Transverse colon (tissue), 4 donors: Measurements from ENCODE around the gene CCDC174. TPM values are rescaled to one million over a fixed set of nuclear protein-coding genes. Genes with fewer than 3 reads are reported as not detected.

Experiments
- DNase-seq: peaks from one replicate; pipeline ENCODE4 v3.0.0-alpha.2; 2019
- H3K27ac ChIP-seq, 4 donors: fragments of 200-600 bp; sonication (generic); 2 replicates each; pipeline ENCODE4 v1.5.1; 2016 to 2018; ENCODE audit warnings: inconsistent platforms in 4 of 4
- H3K27me3 ChIP-seq: fragments of 200-600 bp; sonication (generic); 2 replicates; pipeline ENCODE4 v1.5.1; 2017; ENCODE audit warnings: inconsistent platforms
- H3K36me3 ChIP-seq, 4 donors: fragments of 200-600 bp; sonication (generic); 2 replicates each; pipeline ENCODE4 v1.5.1; 2017 to 2019; ENCODE audit warnings: inconsistent platforms in 4 of 4
- H3K4me1 ChIP-seq, 4 donors: fragments of 200-600 bp; sonication (generic); 2 replicates each; pipeline ENCODE4 v1.5.1; 2017 to 2020; ENCODE audit warnings: inconsistent platforms in 4 of 4
- H3K4me3 ChIP-seq, 4 donors: fragments of 200-600 bp; sonication (generic); 1 replicate in 1 of 4; 2 replicates in 3 of 4; pipeline versions ENCODE4 v1.5.1 to v1.6.1; 2017 to 2019; ENCODE audit warnings: inconsistent platforms in 4 of 4
- H3K9me3 ChIP-seq, 2 donors: fragments of 200-600 bp; sonication (generic); 2 replicates each; pipeline ENCODE4 v1.5.1; 2017 to 2019; ENCODE audit warnings: inconsistent platforms in 2 of 2
- CTCF ChIP-seq, 5 experiments: fragments of 200-600 bp in 3 of 5; fragments of 450-650 bp in 2 of 5; sonication (generic) in 3 of 5; IDR thresholded peaks; 1 replicate in 2 of 5; 2 replicates in 3 of 5; pipeline ENCODE4 v1.5.1; 2016 to 2017; ENCODE audit warnings: antibody characterized with exemption in 5 of 5, inconsistent platforms in 3 of 5, mild to moderate bottlenecking in 2 of 5, moderate library complexity in 1 of 5
- EP300 ChIP-seq: sonication (generic); formaldehyde crosslinking; IDR thresholded peaks from one replicate; pipeline ENCODE4 v1.6.1; 2017; ENCODE audit warnings: antibody characterized with exemption, low read depth
- POLR2A ChIP-seq: fragments of 450-650 bp; IDR thresholded peaks from one replicate; pipeline ENCODE4 v1.6.1; 2016; ENCODE audit warnings: antibody characterized with exemption, mild to moderate bottlenecking, moderate library complexity
- POLR2AphosphoS5 ChIP-seq, 3 donors: sonication (generic); formaldehyde crosslinking; IDR thresholded peaks; one replicate each; pipeline ENCODE4 v1.6.1; 2016; ENCODE audit warnings: antibody characterized with exemption in 3 of 3
- WGBS, 2 donors: methylation state at CpG; one replicate each; pipeline ENCODE4 v1.1.5; 2018; ENCODE audit warnings: low coverage in 1 of 2; 5-methylcytosine and 5-hydroxymethylcytosine counted together
- in situ Hi-C, 4 donors: fragments of 200-750 bp; cut with MboI; loops; one replicate each; pipeline versions ENCODE4 v1.15.0 to v1.15.1; 2017; ENCODE audit warnings: low sequenced_read_pairs in 3 of 4, low pct_ligation_motif_present in 1 of 4, low pct_unique_long_range_greater_than_20kb in 1 of 4
- intact Hi-C: fragments of 100-400 bp; cut with DNase I; formaldehyde crosslinking; loops from one replicate; pipeline ENCODE4 v1.15.1; 2023; ENCODE audit warnings: low total_unique reads
- total RNA-seq, 4 donors: library from RNA; depleted of rRNA; stranded (reverse); fragments of >200 nt; gene quantifications; one replicate each; pipeline ENCODE4 v1.1.0, GENCODE V29; 2016

Gene CCDC174
- total RNA-seq, 4 donors from 2014 or later: 29.2 to 84.8 (median 35.9) TPM

- TF ChIP-seq POLR2AphosphoS5 (IDR thresholded peaks at IDR 0.05) (no peak), CTCF (IDR thresholded peaks at IDR 0.05) (no peak), EP300 (no peak), POLR2A (no peak)
- WGBS, 2 donors: 90 to 98% methylated on average over 2 of the region's 2 CpGs
- no peaks in the 10 kb centered on the region for H3K36me3 ChIP-seq
- no peaks in the 10 kb centered on the region for H3K9me3 ChIP-seq
- in situ Hi-C loops: no loop called here
- H3K4me3 ChIP-seq: no peak overlapping the region
- no peak for DNase-seq
- H3K27me3 ChIP-seq: no peaks in the 10 kb centered on the region
- no peaks in the 10 kb centered on the region for H3K4me1 ChIP-seq
- intact Hi-C loops: no loop called here
- no peak overlapping the region for H3K27ac ChIP-seq
These were observed 67.4 kb downstream of the CCDC174 start for GRCh38 chr3:14719006-14719405.

GRCh38 chr3:14721126-14721864, 69.7 kb downstream of the CCDC174 start:
- intact Hi-C loops (no loop called here), in situ Hi-C loops (no loop called here)
- DNase-seq: no peak
- H3K4me1 ChIP-seq: peaks cover 0 to 9% (median 2%) of the 10 kb centered on the region in 4 donors
- no peak for TF ChIP-seq POLR2AphosphoS5 (IDR thresholded peaks at IDR 0.05)
- TF ChIP-seq EP300: no peak
- TF ChIP-seq POLR2A: no peak
- no peak for TF ChIP-seq CTCF (IDR thresholded peaks at IDR 0.05)
- H3K27ac ChIP-seq: no peak overlapping the region
- no peaks in the 10 kb centered on the region for H3K27me3 ChIP-seq
- WGBS, 2 donors: 60 to 82% methylated on average over 1 to 8 of the region's 8 CpGs
- no peak overlapping the region for H3K4me3 ChIP-seq
- H3K9me3 ChIP-seq: no peaks in the 10 kb centered on the region
- no peaks in the 10 kb centered on the region for H3K36me3 ChIP-seq

Other genes with a start within 250 kb of the CCDC174 start
- gene SLC6A6, start 249.2 kb upstream of the CCDC174 start, total RNA-seq: 10 to 100 TPM in 1 of 4 donors, 1 to 10 TPM in 3; 4.4 to 10.5 (median 7.7) TPM
- gene GRIP2, start 111.4 kb upstream of the CCDC174 start, total RNA-seq: under 1 TPM in 2 of 4 donors, not detected in 2; 0.27 to 0.40 TPM
- gene C3orf20, start 23.4 kb downstream of the CCDC174 start, total RNA-seq: not detected
- gene FGD5, start 167.2 kb downstream of the CCDC174 start, total RNA-seq: 10 to 100 TPM in 2 of 4 donors, 1 to 10 TPM in 2; 5.6 to 15.9 (median 10.2) TPM